IMR-90 (cell line): ENCODE results near the gene SYNE2. TPM values are rescaled to one million over a fixed set of nuclear protein-coding genes. Genes with fewer than 3 reads are reported as not detected.

Source experiments
- ATAC-seq: fragments of 200-7000 bp; cut with Tn5 transposase; 2 replicates; pipeline ENCODE4 v1.9.1; 2020; ENCODE audit warnings: low read depth, mild to moderate bottlenecking, moderate library complexity
- BruUV-seq: library from RNA; stranded (reverse); fragments of 400-500 nt; replicated peaks from 2 replicates; lab custom pipeline; 2021; lab: Mats Ljungman, UMichigan
- CTCF ChIA-PET: fragments of 300-600 bp; formaldehyde crosslinking; extraction: SDS; loops from one replicate; lab custom pipeline; 2021; ENCODE audit warnings: antibody characterized with exemption; lab: Yijun Ruan, JAX
- POLR2A ChIA-PET: fragments of 300-600 bp; sonication (Branson Sonifier 250); formaldehyde crosslinking; loops from one replicate; lab custom pipeline; 2022; ENCODE audit warnings: antibody characterized with exemption; ENCODE audit not compliant: unreplicated experiment; lab: Charles Lee
- DNase-seq: peaks from one replicate; pipeline ENCODE4 v3.0.0; 2013
- H2AFZ ChIP-seq: replicated peaks from 2 replicates; pipeline ENCODE3; 2013; ENCODE audit warnings: low read length, mild to moderate bottlenecking; ENCODE audit not compliant: poor library complexity
- H2AK5ac ChIP-seq: 2 replicates; pipeline ENCODE4 v1.6.1; 2013; ENCODE audit warnings: low read depth, low read length, inconsistent platforms
- H2AK9ac ChIP-seq: replicated peaks from 2 replicates; pipeline ENCODE3; 2013; ENCODE audit warnings: mild to moderate bottlenecking, low read depth, low read length, moderate library complexity; ENCODE audit not compliant: poor library complexity
- H2BK120ac ChIP-seq: 2 replicates; pipeline ENCODE4 v1.6.1; 2013; ENCODE audit warnings: low read depth, low read length, inconsistent platforms
- H2BK15ac ChIP-seq: 3 replicates; pipeline ENCODE4 v1.6.1; 2013; ENCODE audit warnings: low read depth, low read length, inconsistent platforms
- H2BK20ac ChIP-seq: 2 replicates; pipeline ENCODE4 v1.6.1; 2013; ENCODE audit warnings: low read depth, mild to moderate bottlenecking, inconsistent platforms, low read length, moderate library complexity
- H2BK5ac ChIP-seq: 2 replicates; pipeline ENCODE4 v1.6.1; 2013; ENCODE audit warnings: mild to moderate bottlenecking, low read depth, low read length, inconsistent platforms; ENCODE audit not compliant: poor library complexity, severe bottlenecking
- H3K14ac ChIP-seq: replicated peaks from 2 replicates; pipeline ENCODE4 v1.6.1; 2013; ENCODE audit warnings: low read depth, low read length, inconsistent platforms
- H3K18ac ChIP-seq: 2 replicates; pipeline ENCODE4 v1.6.1; 2013; ENCODE audit warnings: low read depth, low read length, control low read depth
- H3K23ac ChIP-seq: 2 replicates; pipeline ENCODE4 v1.6.1; 2013; ENCODE audit warnings: low read depth, low read length, inconsistent platforms
- H3K27ac ChIP-seq: 2 replicates; pipeline ENCODE4 v1.5.1; 2013; ENCODE audit warnings: mild to moderate bottlenecking, control low read depth, low read length; ENCODE audit not compliant: insufficient read depth
- H3K27me3 ChIP-seq: 2 replicates; pipeline ENCODE4 v1.6.1; 2013; ENCODE audit warnings: low read length; ENCODE audit not compliant: control insufficient read depth, insufficient read depth
- H3K36me3 ChIP-seq: 2 replicates; pipeline ENCODE4 v1.6.1; 2013; ENCODE audit warnings: low read length, mixed read lengths; ENCODE audit not compliant: control insufficient read depth, insufficient read depth
- H3K4ac ChIP-seq: 2 replicates; pipeline ENCODE4 v1.6.1; 2013; ENCODE audit warnings: low read depth, low read length, inconsistent platforms
- H3K4me1 ChIP-seq: 2 replicates; pipeline ENCODE4 v1.6.1; 2013; ENCODE audit warnings: low read length, mixed read lengths; ENCODE audit not compliant: control insufficient read depth, insufficient read depth
- H3K4me2 ChIP-seq: 2 replicates; pipeline ENCODE4 v1.6.1; 2013; ENCODE audit warnings: low read depth, mild to moderate bottlenecking, control low read depth, low read length, moderate library complexity
- H3K4me3 ChIP-seq: 2 replicates; pipeline ENCODE4 v1.5.1; 2013; ENCODE audit warnings: low read depth, mild to moderate bottlenecking, control low read depth, low read length, moderate library complexity; ENCODE audit not compliant: insufficient read depth
- H3K56ac ChIP-seq: 2 replicates; pipeline ENCODE4 v1.6.1; 2013; ENCODE audit warnings: low read length, inconsistent platforms; ENCODE audit not compliant: insufficient read depth; ENCODE audit errors: extremely low read depth
- H3K79me1 ChIP-seq, 2 experiments: 2 replicates each; pipeline ENCODE4 v1.6.1; 2013; ENCODE audit warnings: low read length in 2 of 2, inconsistent platforms in 1 of 2, low read depth in 1 of 2
- H3K9ac ChIP-seq: 2 replicates; pipeline ENCODE4 v1.6.1; 2013; ENCODE audit warnings: low read depth, low read length, control low read depth
- H3K9me1 ChIP-seq: 2 replicates; pipeline ENCODE4 v1.6.1; 2013; ENCODE audit warnings: low read length, inconsistent platforms; ENCODE audit not compliant: insufficient read depth
- H3K9me3 ChIP-seq: 2 replicates; pipeline ENCODE4 v1.6.1; 2013; ENCODE audit warnings: low read length; ENCODE audit not compliant: control insufficient read depth, insufficient read depth
- H4K20me1 ChIP-seq: 2 replicates; pipeline ENCODE4 v1.6.1; 2013; ENCODE audit warnings: low read length, inconsistent platforms; ENCODE audit not compliant: insufficient read depth
- H4K5ac ChIP-seq: 2 replicates; pipeline ENCODE4 v1.6.1; 2013; ENCODE audit warnings: mild to moderate bottlenecking, low read depth, low read length, control low read depth
- H4K8ac ChIP-seq, 2 experiments: 2 replicates each; pipeline ENCODE4 v1.6.1; 2013; ENCODE audit warnings: low read depth in 2 of 2, low read length in 2 of 2, control low read depth in 1 of 2, inconsistent platforms in 1 of 2
- H4K91ac ChIP-seq: 2 replicates; pipeline ENCODE4 v1.6.1; 2013; ENCODE audit warnings: low read depth, low read length, inconsistent platforms; ENCODE audit not compliant: insufficient read depth
- BHLHE40 ChIP-seq: fragments of 150-350 bp; IDR thresholded peaks from 2 replicates; pipeline ENCODE4 v1.6.1; 2016; ENCODE audit warnings: mild to moderate bottlenecking, low read depth, low read length
- CEBPB ChIP-seq: IDR thresholded peaks from 2 replicates; pipeline ENCODE4 v1.6.1; 2012; ENCODE audit warnings: low read depth, low read length, improper control_type of control experiment
- CHD1 ChIP-seq: IDR thresholded peaks from 2 replicates; pipeline ENCODE4 v1.6.1; 2012; ENCODE audit warnings: low read depth, low read length, improper control_type of control experiment
- FOS ChIP-seq: fragments of 150-350 bp; IDR thresholded peaks from 2 replicates; pipeline ENCODE4 v1.6.1; 2016; ENCODE audit warnings: low read depth, low read length
- MAFK ChIP-seq: IDR thresholded peaks from 2 replicates; pipeline ENCODE4 v1.6.1; 2012; ENCODE audit warnings: low read depth, low read length, improper control_type of control experiment
- MAZ ChIP-seq: IDR thresholded peaks from 2 replicates; pipeline ENCODE4 v1.6.1; 2012; ENCODE audit warnings: low read depth, mild to moderate bottlenecking, low read length, improper control_type of control experiment, moderate library complexity, borderline replicate concordance
- MXI1 ChIP-seq: IDR thresholded peaks from 2 replicates; pipeline ENCODE4 v1.6.1; 2012; ENCODE audit warnings: low read depth, mild to moderate bottlenecking, low read length, moderate library complexity, borderline replicate concordance
- NFE2L2 ChIP-seq: fragments of 150-350 bp; IDR thresholded peaks from 2 replicates; pipeline ENCODE4 v1.6.1; 2016; ENCODE audit warnings: low read depth, mild to moderate bottlenecking, low read length
- POLR2A ChIP-seq: IDR thresholded peaks from 2 replicates; pipeline ENCODE4 v1.6.1; 2012; ENCODE audit warnings: mild to moderate bottlenecking, low read depth, low read length
- RAD21 ChIP-seq: IDR thresholded peaks from 2 replicates; pipeline ENCODE4 v1.6.1; 2012; ENCODE audit warnings: low read length, improper control_type of control experiment
- RCOR1 ChIP-seq: IDR thresholded peaks from 2 replicates; pipeline ENCODE4 v1.6.1; 2012; ENCODE audit warnings: mild to moderate bottlenecking, low read length, improper control_type of control experiment; ENCODE audit not compliant: insufficient replicate concordance
- RFX5 ChIP-seq: IDR thresholded peaks from 2 replicates; pipeline ENCODE4 v1.8.0; 2012; ENCODE audit warnings: low read depth, mild to moderate bottlenecking, low read length, moderate library complexity
- SMC3 ChIP-seq: fragments of 150-350 bp; IDR thresholded peaks from 2 replicates; pipeline ENCODE4 v1.6.1; 2016; ENCODE audit warnings: low read depth, mild to moderate bottlenecking, antibody characterized with exemption, low read length, moderate library complexity
- WGBS, 2 experiments: methylation state at CpG; one replicate each; pipeline versions ENCODE4 v1.1.5 to v1.1.7; 2013; ENCODE audit warnings: missing lambda C conversion rate in 2 of 2; ENCODE audit not compliant: insufficient read length in 1 of 2; ENCODE audit errors: extremely low coverage in 2 of 2; 5-methylcytosine and 5-hydroxymethylcytosine counted together
- dilution Hi-C: fragments of 300-500 bp; cut with HindIII; formaldehyde crosslinking; loops from one replicate; pipeline ENCODE4 v1.14.3; 2018; ENCODE audit warnings: low sequenced_read_pairs; ENCODE audit not compliant: unreplicated experiment
- in situ Hi-C: fragments of 300-500 bp; cut with MboI; formaldehyde crosslinking; loops from 3 replicates; pipeline ENCODE4 v1.14.3; 2019; ENCODE audit warnings: low sequenced_read_pairs, inconsistent platforms, mixed read lengths
- intact Hi-C: fragments of 100-400 bp; cut with micrococcal nuclease; formaldehyde crosslinking; loops from 2 replicates; pipeline ENCODE4 v1.10.0; 2022
- polyA plus RNA-seq, 3 experiments: library from polyadenylated mRNA; depleted of rRNA; stranded (reverse); fragments of >200 nt; gene quantifications; 2 replicates each; pipeline ENCODE4 v1.2.3, GENCODE V29; 2012; ENCODE audit warnings: low replicate concordance in 1 of 3
- total RNA-seq: library from RNA; depleted of rRNA; stranded (reverse); fragments of >200 nt; gene quantifications from 2 replicates; pipeline ENCODE4 v1.2.3, GENCODE V29; 2012
- TF ChIP-seq, protein P1 (sequence below): fragments of 150-350 bp; IDR thresholded peaks from 2 replicates; pipeline ENCODE4 v1.6.1; 2016; ENCODE audit warnings: low read depth, mild to moderate bottlenecking, low read length, moderate library complexity, borderline replicate concordance
- TF ChIP-seq, protein P2 (sequence below): fragments of 150-350 bp; IDR thresholded peaks from 2 replicates; pipeline ENCODE4 v1.6.1; 2017; ENCODE audit warnings: mild to moderate bottlenecking, antibody characterized with exemption, low read length, low read depth
- TF ChIP-seq, protein P3 (sequence below): conservative IDR thresholded peaks from 2 replicates; pipeline ENCODE4 v1.5.1; 2012; ENCODE audit warnings: mild to moderate bottlenecking, low read depth, low read length, improper control_type of control experiment

SYNE2 gene
- total and polyA plus RNA-seq, 2 of the 4 experiments (the other 2 are of a cell fraction): 5.2 to 28.9 TPM

- no peak for TF ChIP-seq RCOR1
- no peak for TF ChIP-seq FOS
- no peak for TF ChIP-seq SMC3
- TF ChIP-seq BHLHE40: no peak
- no peak for TF ChIP-seq CHD1
- no peak for TF ChIP-seq MAZ
- TF ChIP-seq MAFK: no peak
- TF ChIP-seq RAD21: no peak
- no peak for TF ChIP-seq MXI1
- TF ChIP-seq, protein P1, sequence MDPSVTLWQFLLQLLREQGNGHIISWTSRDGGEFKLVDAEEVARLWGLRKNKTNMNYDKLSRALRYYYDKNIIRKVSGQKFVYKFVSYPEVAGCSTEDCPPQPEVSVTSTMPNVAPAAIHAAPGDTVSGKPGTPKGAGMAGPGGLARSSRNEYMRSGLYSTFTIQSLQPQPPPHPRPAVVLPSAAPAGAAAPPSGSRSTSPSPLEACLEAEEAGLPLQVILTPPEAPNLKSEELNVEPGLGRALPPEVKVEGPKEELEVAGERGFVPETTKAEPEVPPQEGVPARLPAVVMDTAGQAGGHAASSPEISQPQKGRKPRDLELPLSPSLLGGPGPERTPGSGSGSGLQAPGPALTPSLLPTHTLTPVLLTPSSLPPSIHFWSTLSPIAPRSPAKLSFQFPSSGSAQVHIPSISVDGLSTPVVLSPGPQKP: no peak
- no peak for TF ChIP-seq NFE2L2
- no peak for TF ChIP-seq CEBPB
- TF ChIP-seq, protein P2, sequence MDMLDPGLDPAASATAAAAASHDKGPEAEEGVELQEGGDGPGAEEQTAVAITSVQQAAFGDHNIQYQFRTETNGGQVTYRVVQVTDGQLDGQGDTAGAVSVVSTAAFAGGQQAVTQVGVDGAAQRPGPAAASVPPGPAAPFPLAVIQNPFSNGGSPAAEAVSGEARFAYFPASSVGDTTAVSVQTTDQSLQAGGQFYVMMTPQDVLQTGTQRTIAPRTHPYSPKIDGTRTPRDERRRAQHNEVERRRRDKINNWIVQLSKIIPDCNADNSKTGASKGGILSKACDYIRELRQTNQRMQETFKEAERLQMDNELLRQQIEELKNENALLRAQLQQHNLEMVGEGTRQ: no peak
- no peak for TF ChIP-seq POLR2A
- TF ChIP-seq RFX5: no peak
- TF ChIP-seq, protein P3, sequence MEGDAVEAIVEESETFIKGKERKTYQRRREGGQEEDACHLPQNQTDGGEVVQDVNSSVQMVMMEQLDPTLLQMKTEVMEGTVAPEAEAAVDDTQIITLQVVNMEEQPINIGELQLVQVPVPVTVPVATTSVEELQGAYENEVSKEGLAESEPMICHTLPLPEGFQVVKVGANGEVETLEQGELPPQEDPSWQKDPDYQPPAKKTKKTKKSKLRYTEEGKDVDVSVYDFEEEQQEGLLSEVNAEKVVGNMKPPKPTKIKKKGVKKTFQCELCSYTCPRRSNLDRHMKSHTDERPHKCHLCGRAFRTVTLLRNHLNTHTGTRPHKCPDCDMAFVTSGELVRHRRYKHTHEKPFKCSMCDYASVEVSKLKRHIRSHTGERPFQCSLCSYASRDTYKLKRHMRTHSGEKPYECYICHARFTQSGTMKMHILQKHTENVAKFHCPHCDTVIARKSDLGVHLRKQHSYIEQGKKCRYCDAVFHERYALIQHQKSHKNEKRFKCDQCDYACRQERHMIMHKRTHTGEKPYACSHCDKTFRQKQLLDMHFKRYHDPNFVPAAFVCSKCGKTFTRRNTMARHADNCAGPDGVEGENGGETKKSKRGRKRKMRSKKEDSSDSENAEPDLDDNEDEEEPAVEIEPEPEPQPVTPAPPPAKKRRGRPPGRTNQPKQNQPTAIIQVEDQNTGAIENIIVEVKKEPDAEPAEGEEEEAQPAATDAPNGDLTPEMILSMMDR: no peak
- no peak overlapping the region for H4K91ac ChIP-seq
These were observed 367.3 kb downstream of the SYNE2 start for GRCh38 chr14:64220056-64220455.

More at GRCh38 chr14:64220056-64220455, 367.3 kb downstream of the SYNE2 start:
- H3K27ac ChIP-seq: no peak overlapping the region
- H3K9me1 ChIP-seq: peaks cover 8% of the 10 kb centered on the region; the same call in 1 of the 2 replicates
- no peak overlapping the region for H2AFZ ChIP-seq
- no peak overlapping the region for H3K14ac ChIP-seq
- intact Hi-C loops: no loop called here
- no peak for DNase-seq
- ChIA-PET CTCF (no interaction called here), POLR2A (no interaction called here)
- H3K18ac ChIP-seq: no peak overlapping the region
- H2AK5ac ChIP-seq: no peak overlapping the region
- H2BK120ac ChIP-seq: no peak overlapping the region
- no peak overlapping the region for H2AK9ac ChIP-seq
- no peak for ATAC-seq
- no peak overlapping the region for H2BK5ac ChIP-seq
- no peak overlapping the region for H3K23ac ChIP-seq
- dilution Hi-C loops: no loop called here
- no peaks in the 10 kb centered on the region for H3K79me1 ChIP-seq
- H4K5ac ChIP-seq: no peak overlapping the region
- no peaks in the 10 kb centered on the region for H4K20me1 ChIP-seq
- whole genome bisulfite sequencing, 2 experiments: 100% methylated on average over 1 of the region's 4 CpGs; no CpG with 5 or more reads in 1 of the 2 experiments
- no peak overlapping the region for H3K4ac ChIP-seq
- no peaks in the 10 kb centered on the region for H3K9me3 ChIP-seq
- H3K4me2 ChIP-seq: no peak overlapping the region
- in situ Hi-C loops: no loop called here
- H3K4me3 ChIP-seq: no peak overlapping the region
- peaks cover 12% of the 10 kb centered on the region; the same call in 1 of the 2 replicates for H3K36me3 ChIP-seq
- BruUV-seq: no TSS peak
- no peak overlapping the region for H3K9ac ChIP-seq
- no peaks in the 10 kb centered on the region for H3K27me3 ChIP-seq
- no peaks in the 10 kb centered on the region for H3K4me1 ChIP-seq
- H3K56ac ChIP-seq: no peak overlapping the region
- H2BK15ac ChIP-seq: no peak overlapping the region
- H2BK20ac ChIP-seq: no peak overlapping the region
- no peak overlapping the region for H4K8ac ChIP-seq
